K562 (cell line): Measurements from ENCODE around the gene NEU1. TPM values are rescaled to one million over a fixed set of nuclear protein-coding genes. Genes with fewer than 3 reads are reported as not detected.

Experiments used
- MYC ChIP-seq, 2 experiments: fragments of 250-450 bp in 1 of 2; sonication (Bioruptor Pico) in 1 of 2; IDR thresholded peaks; 2 replicates each; pipeline versions ENCODE4 v1.5.1 to v1.6.1; 2012 to 2021; ENCODE audit warnings: low read depth in 2 of 2, borderline replicate concordance in 1 of 2, improper control_type of control experiment in 1 of 2, low read length in 1 of 2, mild to moderate bottlenecking in 1 of 2, moderate library complexity in 1 of 2
- POLR2G ChIP-seq: fragments of 200-400 bp; formaldehyde crosslinking; IDR thresholded peaks from 2 replicates; pipeline ENCODE4 v1.6.1; 2017; ENCODE audit warnings: low read depth, mild to moderate bottlenecking, antibody characterized with exemption, low read length, moderate library complexity
- RAD21 ChIP-seq, 2 experiments: fragments of 250-450 bp in 1 of 2; fragments of 450-650 bp in 1 of 2; sonication (Bioruptor Pico) in 1 of 2; formaldehyde crosslinking in 1 of 2; IDR thresholded peaks in 1 of 2; conservative IDR thresholded peaks in 1 of 2; 2 replicates each; pipeline versions ENCODE4 v1.4.0 to v1.8.0; 2020 to 2022; ENCODE audit warnings: mild to moderate bottlenecking in 2 of 2, moderate library complexity in 1 of 2
- TBP ChIP-seq: optimal IDR thresholded peaks from 2 replicates; pipeline ENCODE3; 2011; ENCODE audit warnings: low read depth, low read length, improper control_type of control experiment
- ZNF707 ChIP-seq: fragments of 250-450 bp; sonication (Bioruptor Pico); conservative IDR thresholded peaks from 2 replicates; pipeline ENCODE4 v1.8.0; 2022; ENCODE audit warnings: inconsistent platforms, mild to moderate bottlenecking, moderate library complexity
- polyA plus RNA-seq, 8 experiments: library from polyadenylated mRNA; depleted of rRNA in 4 of 8; stranded (reverse) in 5 of 8; unstranded in 3 of 8; fragments of >200 nt; fragmentation: Nextera tagmentation in 2 of 8; fragmentation: Illumina TruSeq in 1 of 8; extraction: Ambion mirVana in 2 of 8; extraction: Trizol in 1 of 8; gene quantifications; 2 replicates each; pipeline versions ENCODE4 v1.2.1 to v1.2.3, GENCODE V29; 2011 to 2014; ENCODE audit warnings: inconsistent platforms in 1 of 8, missing spikeins in 1 of 8
- total RNA-seq, 7 experiments: library from RNA; depleted of rRNA in 6 of 7; stranded (reverse); fragments of >200 nt in 6 of 7; fragmentation: Illumina TruSeq in 2 of 7; extraction: Trizol in 2 of 7; gene quantifications; 2 replicates each; pipeline versions ENCODE4 v1.2.1 to v1.2.3, GENCODE V29; 2011 to 2021; ENCODE audit warnings: low replicate concordance in 1 of 7
- TF ChIP-seq, protein P1 (sequence below): sonication (generic); formaldehyde crosslinking; IDR thresholded peaks from 2 replicates; pipeline ENCODE4 v1.8.1; 2023; ENCODE audit warnings: mild to moderate bottlenecking, missing genetic modification reagents
- TF ChIP-seq, protein P2 (sequence below): sonication (generic); formaldehyde crosslinking; IDR thresholded peaks from 2 replicates; pipeline ENCODE4 v1.8.0; 2022; ENCODE audit warnings: missing genetic modification reagents, mild to moderate bottlenecking, moderate library complexity, borderline replicate concordance
- TF ChIP-seq, protein P3 (sequence below), 3 experiments: IDR thresholded peaks in 2 of 3; conservative IDR thresholded peaks in 1 of 3; 2 replicates each; pipeline ENCODE4 v1.5.1; 2011 to 2012; ENCODE audit warnings: low read length in 3 of 3, mild to moderate bottlenecking in 3 of 3, control low read depth in 2 of 3, improper control_type of control experiment in 1 of 3, inconsistent platforms in 1 of 3, low read depth in 1 of 3, mixed read lengths in 1 of 3, moderate library complexity in 1 of 3; ENCODE audit not compliant: insufficient read depth in 2 of 3
- TF ChIP-seq, protein P4 (sequence below), 2 experiments: fragments of 450-650 bp; formaldehyde crosslinking in 1 of 2; IDR thresholded peaks; 2 replicates each; pipeline versions ENCODE4 v1.4.0 to v1.6.1; 2014 to 2020; ENCODE audit warnings: mild to moderate bottlenecking in 2 of 2, borderline replicate concordance in 1 of 2, low read depth in 1 of 2

NEU1 gene
- total and polyA plus RNA-seq, 9 of the 15 experiments (the other 6 are each of a cell fraction or from before 2014, with no cell fraction given) = 14.8 to 67.8 (median 51.0) TPM

DNA sequence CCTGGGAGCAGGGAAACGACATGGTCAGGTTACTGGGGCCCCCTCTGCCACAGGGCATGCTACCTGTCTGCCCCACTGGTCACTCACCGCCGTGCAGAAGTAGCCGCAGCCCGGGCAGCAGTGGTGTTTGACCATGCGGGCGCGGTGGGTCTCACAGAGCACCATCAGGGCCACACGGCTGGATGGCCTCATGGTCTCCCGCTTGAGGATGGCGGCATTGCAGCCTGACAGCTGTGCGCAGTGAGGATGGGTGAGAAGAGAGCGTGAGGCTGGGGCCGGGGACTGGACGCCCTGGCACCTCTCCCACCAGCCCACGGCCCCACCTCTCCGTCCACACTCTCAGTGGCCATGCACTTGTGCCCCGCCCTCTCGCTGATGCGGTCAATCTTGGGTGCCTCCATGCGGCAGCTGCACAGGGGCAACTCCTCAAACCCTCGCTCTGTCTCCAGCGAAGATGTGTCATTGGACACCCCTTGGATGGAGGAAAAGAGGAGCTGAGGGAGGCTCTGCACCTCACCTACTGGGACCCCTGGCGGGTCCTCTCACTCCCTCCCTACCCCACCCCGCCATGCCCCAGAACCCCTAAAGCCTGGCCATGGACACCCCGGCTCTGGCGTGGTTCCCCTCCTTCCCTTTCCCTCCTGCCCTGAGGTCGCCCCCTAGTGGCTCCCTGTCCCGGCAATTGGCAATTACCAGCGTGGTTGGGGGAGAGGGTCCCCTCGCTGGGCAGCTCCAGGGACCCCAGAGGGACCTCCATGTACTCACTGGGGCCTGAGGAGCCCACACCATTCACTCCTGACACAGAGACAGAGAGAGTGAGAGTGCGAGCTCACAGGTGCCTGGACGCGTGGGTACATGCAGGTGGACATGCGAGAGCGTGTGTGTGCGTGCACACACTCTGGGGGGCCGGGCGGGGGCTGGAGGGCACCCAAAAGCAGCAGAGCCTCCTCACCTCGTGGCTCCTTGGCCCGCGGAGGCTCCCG lies 25.9 kb upstream of the NEU1 start (continued):
- TF ChIP-seq, protein P1, sequence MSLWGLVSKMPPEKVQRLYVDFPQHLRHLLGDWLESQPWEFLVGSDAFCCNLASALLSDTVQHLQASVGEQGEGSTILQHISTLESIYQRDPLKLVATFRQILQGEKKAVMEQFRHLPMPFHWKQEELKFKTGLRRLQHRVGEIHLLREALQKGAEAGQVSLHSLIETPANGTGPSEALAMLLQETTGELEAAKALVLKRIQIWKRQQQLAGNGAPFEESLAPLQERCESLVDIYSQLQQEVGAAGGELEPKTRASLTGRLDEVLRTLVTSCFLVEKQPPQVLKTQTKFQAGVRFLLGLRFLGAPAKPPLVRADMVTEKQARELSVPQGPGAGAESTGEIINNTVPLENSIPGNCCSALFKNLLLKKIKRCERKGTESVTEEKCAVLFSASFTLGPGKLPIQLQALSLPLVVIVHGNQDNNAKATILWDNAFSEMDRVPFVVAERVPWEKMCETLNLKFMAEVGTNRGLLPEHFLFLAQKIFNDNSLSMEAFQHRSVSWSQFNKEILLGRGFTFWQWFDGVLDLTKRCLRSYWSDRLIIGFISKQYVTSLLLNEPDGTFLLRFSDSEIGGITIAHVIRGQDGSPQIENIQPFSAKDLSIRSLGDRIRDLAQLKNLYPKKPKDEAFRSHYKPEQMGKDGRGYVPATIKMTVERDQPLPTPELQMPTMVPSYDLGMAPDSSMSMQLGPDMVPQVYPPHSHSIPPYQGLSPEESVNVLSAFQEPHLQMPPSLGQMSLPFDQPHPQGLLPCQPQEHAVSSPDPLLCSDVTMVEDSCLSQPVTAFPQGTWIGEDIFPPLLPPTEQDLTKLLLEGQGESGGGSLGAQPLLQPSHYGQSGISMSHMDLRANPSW (CRISPR knock-in tag) = no peak
- TF ChIP-seq POLR2G (peak; percentile 27; the same call in 1 of the 2 replicates), ZNF707 (CRISPR knock-in tag) (no peak), MYC (IDR thresholded peaks at IDR 0.05; ENCODE audit: low read depth, low read length) (0 out of 2 replicates have a peak, but pooled peaks have one; percentile 31), MYC (CRISPR knock-in tag; IDR thresholded peaks at IDR 0.05; ENCODE audit: borderline replicate concordance, low read depth) (no peak), RAD21 (CRISPR knock-in tag; conservative IDR thresholded peaks at IDR 0.05 in 1 of 2, IDR thresholded peaks at IDR 0.05 in 1 of 2) (peak; percentile 31 to 63), TBP (peak; percentile 17)
- TF ChIP-seq, protein P2, sequence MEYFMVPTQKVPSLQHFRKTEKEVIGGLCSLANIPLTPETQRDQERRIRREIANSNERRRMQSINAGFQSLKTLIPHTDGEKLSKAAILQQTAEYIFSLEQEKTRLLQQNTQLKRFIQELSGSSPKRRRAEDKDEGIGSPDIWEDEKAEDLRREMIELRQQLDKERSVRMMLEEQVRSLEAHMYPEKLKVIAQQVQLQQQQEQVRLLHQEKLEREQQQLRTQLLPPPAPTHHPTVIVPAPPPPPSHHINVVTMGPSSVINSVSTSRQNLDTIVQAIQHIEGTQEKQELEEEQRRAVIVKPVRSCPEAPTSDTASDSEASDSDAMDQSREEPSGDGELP (CRISPR knock-in tag) = 0 out of 2 replicates have a peak, but pooled peaks have one; percentile 27
- TF ChIP-seq, protein P3, sequence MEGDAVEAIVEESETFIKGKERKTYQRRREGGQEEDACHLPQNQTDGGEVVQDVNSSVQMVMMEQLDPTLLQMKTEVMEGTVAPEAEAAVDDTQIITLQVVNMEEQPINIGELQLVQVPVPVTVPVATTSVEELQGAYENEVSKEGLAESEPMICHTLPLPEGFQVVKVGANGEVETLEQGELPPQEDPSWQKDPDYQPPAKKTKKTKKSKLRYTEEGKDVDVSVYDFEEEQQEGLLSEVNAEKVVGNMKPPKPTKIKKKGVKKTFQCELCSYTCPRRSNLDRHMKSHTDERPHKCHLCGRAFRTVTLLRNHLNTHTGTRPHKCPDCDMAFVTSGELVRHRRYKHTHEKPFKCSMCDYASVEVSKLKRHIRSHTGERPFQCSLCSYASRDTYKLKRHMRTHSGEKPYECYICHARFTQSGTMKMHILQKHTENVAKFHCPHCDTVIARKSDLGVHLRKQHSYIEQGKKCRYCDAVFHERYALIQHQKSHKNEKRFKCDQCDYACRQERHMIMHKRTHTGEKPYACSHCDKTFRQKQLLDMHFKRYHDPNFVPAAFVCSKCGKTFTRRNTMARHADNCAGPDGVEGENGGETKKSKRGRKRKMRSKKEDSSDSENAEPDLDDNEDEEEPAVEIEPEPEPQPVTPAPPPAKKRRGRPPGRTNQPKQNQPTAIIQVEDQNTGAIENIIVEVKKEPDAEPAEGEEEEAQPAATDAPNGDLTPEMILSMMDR (IDR thresholded peaks at IDR 0.05 in 2 of 3, conservative IDR thresholded peaks at IDR 0.05 in 1 of 3; ENCODE audit: insufficient read depth in 2 of 3, low read depth in 1 of 3, low read length in 3 of 3) = peak; percentile 75 to 89 (median 78)
- TF ChIP-seq, protein P4, sequence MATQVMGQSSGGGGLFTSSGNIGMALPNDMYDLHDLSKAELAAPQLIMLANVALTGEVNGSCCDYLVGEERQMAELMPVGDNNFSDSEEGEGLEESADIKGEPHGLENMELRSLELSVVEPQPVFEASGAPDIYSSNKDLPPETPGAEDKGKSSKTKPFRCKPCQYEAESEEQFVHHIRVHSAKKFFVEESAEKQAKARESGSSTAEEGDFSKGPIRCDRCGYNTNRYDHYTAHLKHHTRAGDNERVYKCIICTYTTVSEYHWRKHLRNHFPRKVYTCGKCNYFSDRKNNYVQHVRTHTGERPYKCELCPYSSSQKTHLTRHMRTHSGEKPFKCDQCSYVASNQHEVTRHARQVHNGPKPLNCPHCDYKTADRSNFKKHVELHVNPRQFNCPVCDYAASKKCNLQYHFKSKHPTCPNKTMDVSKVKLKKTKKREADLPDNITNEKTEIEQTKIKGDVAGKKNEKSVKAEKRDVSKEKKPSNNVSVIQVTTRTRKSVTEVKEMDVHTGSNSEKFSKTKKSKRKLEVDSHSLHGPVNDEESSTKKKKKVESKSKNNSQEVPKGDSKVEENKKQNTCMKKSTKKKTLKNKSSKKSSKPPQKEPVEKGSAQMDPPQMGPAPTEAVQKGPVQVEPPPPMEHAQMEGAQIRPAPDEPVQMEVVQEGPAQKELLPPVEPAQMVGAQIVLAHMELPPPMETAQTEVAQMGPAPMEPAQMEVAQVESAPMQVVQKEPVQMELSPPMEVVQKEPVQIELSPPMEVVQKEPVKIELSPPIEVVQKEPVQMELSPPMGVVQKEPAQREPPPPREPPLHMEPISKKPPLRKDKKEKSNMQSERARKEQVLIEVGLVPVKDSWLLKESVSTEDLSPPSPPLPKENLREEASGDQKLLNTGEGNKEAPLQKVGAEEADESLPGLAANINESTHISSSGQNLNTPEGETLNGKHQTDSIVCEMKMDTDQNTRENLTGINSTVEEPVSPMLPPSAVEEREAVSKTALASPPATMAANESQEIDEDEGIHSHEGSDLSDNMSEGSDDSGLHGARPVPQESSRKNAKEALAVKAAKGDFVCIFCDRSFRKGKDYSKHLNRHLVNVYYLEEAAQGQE (IDR thresholded peaks at IDR 0.05; ENCODE audit: borderline replicate concordance) = peak; percentile 57; the same call in 1 of the 2 replicates
- TF ChIP-seq, protein P4 (CRISPR knock-in tag; IDR thresholded peaks at IDR 0.05; ENCODE audit: low read depth) = no peak
